AG04449 (cell line): Measurements from ENCODE around the gene ADM.

ENCODE experiments used
- CTCF ChIA-PET: fragments of 350-600 bp; formaldehyde crosslinking; extraction: SDS; loops from one replicate; lab custom pipeline; 2021; ENCODE audit warnings: antibody characterized with exemption; lab: Yijun Ruan, JAX
- POLR2A ChIA-PET: fragments of 400-600, 350-600 bp; formaldehyde crosslinking; extraction: SDS; loops from one replicate; lab custom pipeline; 2020; ENCODE audit warnings: antibody characterized with exemption, inconsistent platforms; lab: Yijun Ruan, JAX
- DNase-seq: peaks from one replicate; pipeline ENCODE4 v3.0.0-alpha.2; 2010; ENCODE audit warnings: low read depth, low spot score
- H3K4me3 ChIP-seq: 2 replicates; pipeline ENCODE4 v1.5.1; 2011; ENCODE audit warnings: low read depth, mild to moderate bottlenecking, control low read depth, low read length
- CTCF ChIP-seq: IDR thresholded peaks from one replicate; pipeline ENCODE4 v1.5.1; 2011; ENCODE audit warnings: mild to moderate bottlenecking, moderate library complexity, low read length, control low read depth, inconsistent platforms; ENCODE audit not compliant: insufficient read depth; ENCODE audit errors: missing control alignments

Gene ADM

GRCh38 chr11:10338287-10338686 lies 33.4 kb downstream of the ADM start:
- DNase-seq: no peak
- CTCF ChIA-PET: interaction anchor here (1.2 kb wide), 1 partner anchor 28 kb away, joined by 4 read pairs; no protein-coding TSS in a partner anchor
- no peak overlapping the region for H3K4me3 ChIP-seq
- no peak for TF ChIP-seq CTCF
- POLR2A ChIA-PET: no interaction called here

- ChIA-PET POLR2A (no interaction called here), CTCF (no interaction called here)
- no peak overlapping the region for H3K4me3 ChIP-seq
- TF ChIP-seq CTCF: no peak
- no peak for DNase-seq
Observed at GRCh38 chr11:10348650-10349280, 43.9 kb downstream of the ADM start.

- TF ChIP-seq CTCF: no peak
- DNase-seq: no peak
- ChIA-PET POLR2A (no interaction called here), CTCF (interaction anchor here (1.3 to 10.5 kb wide), 2 partner anchors 17 to 20 kb away, joined by 4 to 126 read pairs; no protein-coding TSS in a partner anchor)
- H3K4me3 ChIP-seq: no peak overlapping the region
Observed at GRCh38 chr11:10349281-10349665, 44.4 kb downstream of the ADM start.

- TF ChIP-seq CTCF: no peak
- CTCF ChIA-PET: interaction anchor here (1.3 to 10.5 kb wide), 2 partner anchors 17 to 21 kb away, joined by 4 to 126 read pairs; no protein-coding TSS in a partner anchor
- DNase-seq: no peak
- no peak overlapping the region for H3K4me3 ChIP-seq
- POLR2A ChIA-PET: no interaction called here
Observed at GRCh38 chr11:10349806-10350205, 44.9 kb downstream of the ADM start.

- H3K4me3 ChIP-seq: no peak overlapping the region
- no peak for DNase-seq
- ChIA-PET CTCF (interaction anchor here (1.3 to 10.5 kb wide), 2 partner anchors 16 to 22 kb away, joined by 4 to 126 read pairs; no protein-coding TSS in a partner anchor), POLR2A (no interaction called here)
- TF ChIP-seq CTCF: no peak
Observed at GRCh38 chr11:10350334-10350733, 45.5 kb downstream of the ADM start.

- no peak for TF ChIP-seq CTCF
- ChIA-PET POLR2A (interaction anchor here (1.3 kb wide), 1 partner anchor 15 kb away, joined by 3 read pairs; no protein-coding TSS in a partner anchor), CTCF (interaction anchor here (1.5 to 10.5 kb wide), 3 partner anchors 15 to 189 kb away, joined by 3 to 126 read pairs (median 4); partner anchors contain the start of gene RNF141)
- H3K4me3 ChIP-seq: no peak overlapping the region
- no peak for DNase-seq
Observed at GRCh38 chr11:10351435-10351764, 46.5 kb downstream of the ADM start.
